DND-41 (cell line): ENCODE data around the gene VPS4B.

Source experiments
- CTCF ChIP-seq: IDR thresholded peaks from 2 replicates; pipeline ENCODE4 v1.5.1; 2012; ENCODE audit warnings: borderline replicate concordance, low read length, moderate library complexity, mild to moderate bottlenecking; ENCODE audit not compliant: poor library complexity, severe bottlenecking; ENCODE audit errors: extremely low read depth
- EZH2 ChIP-seq: IDR thresholded peaks from 3 replicates; pipeline ENCODE4 v1.6.1; 2012; ENCODE audit warnings: borderline replicate concordance, low read depth, mild to moderate bottlenecking, moderate library complexity, low read length, inconsistent platforms; ENCODE audit not compliant: severe bottlenecking

GRCh38 chr18:63378919-63379638, 43.2 kb downstream of the VPS4B start:
- no peak for TF ChIP-seq CTCF
- TF ChIP-seq EZH2 = no peak
